GM18909 (cell line): Measurements from ENCODE around the gene ABCC5.
"Not testable (repeated sequence)": the region's sequence is repeated elsewhere in the genome, so short reads cannot be mapped to it uniquely, and the experiment has no call there.

ENCODE experiments used
- ATAC-seq: cut with Tn5 transposase; IDR thresholded peaks from one replicate; pipeline ENCODE4 v1.9.1; 2021; ENCODE audit warnings: mild to moderate bottlenecking; ENCODE audit not compliant: unreplicated experiment, poor library complexity

Gene ABCC5

GRCh38 chr3:184017672-184018423, at the start of gene ABCC5:
TSS of gene ABCC5 (minus strand) at chr3:184017884. CDS start at chr3:184014392, 3,492 bp downstream.
- peak; percentile 95 for ATAC-seq

- no peak for ATAC-seq
Observed at GRCh38 chr3:184066211-184066610, 48.5 kb upstream of the ABCC5 start.

- ATAC-seq, result no peak
Observed at GRCh38 chr3:184062637-184063036, 45.0 kb upstream of the ABCC5 start.

- ATAC-seq, result no peak
Observed at GRCh38 chr3:184059424-184059823, 41.7 kb upstream of the ABCC5 start.

- ATAC-seq, result no peak
Observed at GRCh38 chr3:184058029-184058428, 40.3 kb upstream of the ABCC5 start.

GRCh38 chr3:184052767-184053166, 35.1 kb upstream of the ABCC5 start, which contains the start of gene HTR3C:
TSS of gene HTR3C (plus strand) at chr3:184053047. CDS start at chr3:184053081, 34 bp downstream.
- ATAC-seq, result no peak

- no peak for ATAC-seq
Observed at GRCh38 chr3:184050217-184050847, 32.6 kb upstream of the ABCC5 start.

GRCh38 chr3:184045995-184046394, 28.3 kb upstream of the ABCC5 start:
- no peak for ATAC-seq

GRCh38 chr3:184042617-184043016, 24.9 kb upstream of the ABCC5 start:
- no peak for ATAC-seq

- ATAC-seq, result no peak
Observed at GRCh38 chr3:184040010-184040409, 22.3 kb upstream of the ABCC5 start.

GRCh38 chr3:184039414-184039813, 21.7 kb upstream of the ABCC5 start:
- ATAC-seq, result no peak

- not testable (repeated sequence) for ATAC-seq
Observed at GRCh38 chr3:184038307-184038706, 20.6 kb upstream of the ABCC5 start.

GRCh38 chr3:184037816-184038215, 20.1 kb upstream of the ABCC5 start:
- ATAC-seq, result no peak

- no peak for ATAC-seq
Observed at GRCh38 chr3:184031187-184031792, 13.6 kb upstream of the ABCC5 start, which contains the start of gene HTR3D. TSS of gene HTR3D (plus strand) at chr3:184031742. CDS start at chr3:184031742, 0 bp downstream.

GRCh38 chr3:184030536-184030935, 12.9 kb upstream of the ABCC5 start:
- ATAC-seq, result no peak

- no peak for ATAC-seq
Observed at GRCh38 chr3:184029443-184029842, 11.8 kb upstream of the ABCC5 start.

- ATAC-seq, result not testable (repeated sequence)
Observed at GRCh38 chr3:184028275-184028890, 10.7 kb upstream of the ABCC5 start.

- ATAC-seq, result not testable (repeated sequence)
Observed at GRCh38 chr3:184025256-184025655, 7.6 kb upstream of the ABCC5 start.

- no peak for ATAC-seq
Observed at GRCh38 chr3:184022323-184022722, 4.6 kb upstream of the ABCC5 start.

- no peak for ATAC-seq
Observed at GRCh38 chr3:184018424-184018973, 815 bp upstream of the ABCC5 start.
